H9 (cell line): ENCODE measurements around the gene SS18. TPM values are rescaled to one million over a fixed set of nuclear protein-coding genes. Genes with fewer than 3 reads are reported as not detected.

Source experiments
- DNase-seq: peaks from one replicate; pipeline ENCODE4 v3.0.0-alpha.2; 2017
- H2AFZ ChIP-seq: one replicate; pipeline ENCODE4 v1.6.1; 2013; ENCODE audit warnings: mild to moderate bottlenecking, low read length, control low read depth, moderate library complexity
- H2AK5ac ChIP-seq: 2 replicates; pipeline ENCODE4 v1.6.1; 2013; ENCODE audit warnings: low read length, control low read depth, mixed read lengths; ENCODE audit not compliant: insufficient read length
- H2BK120ac ChIP-seq: one replicate; pipeline ENCODE4 v1.6.1; 2013; ENCODE audit warnings: low read depth, mild to moderate bottlenecking, low read length, control low read depth, inconsistent platforms; ENCODE audit not compliant: poor library complexity, severe bottlenecking
- H2BK12ac ChIP-seq: 2 replicates; pipeline ENCODE4 v1.6.1; 2013; ENCODE audit warnings: low read length, control low read depth, mixed read lengths, low read depth; ENCODE audit not compliant: insufficient read length
- H2BK15ac ChIP-seq: 2 replicates; pipeline ENCODE4 v1.6.1; 2013; ENCODE audit warnings: low read depth, low read length, control low read depth
- H2BK20ac ChIP-seq: one replicate; pipeline ENCODE4 v1.6.1; 2013; ENCODE audit warnings: low read depth, mild to moderate bottlenecking, low read length, control low read depth, inconsistent platforms; ENCODE audit not compliant: poor library complexity, severe bottlenecking
- H2BK5ac ChIP-seq: 2 replicates; pipeline ENCODE4 v1.6.1; 2013; ENCODE audit warnings: low read length, control low read depth, mixed read lengths; ENCODE audit not compliant: insufficient read length
- H3K14ac ChIP-seq: 2 replicates; pipeline ENCODE4 v1.6.1; 2013; ENCODE audit warnings: low read length, control low read depth; ENCODE audit not compliant: insufficient read depth
- H3K18ac ChIP-seq: 2 replicates; pipeline ENCODE4 v1.6.1; 2013; ENCODE audit warnings: low read depth, mild to moderate bottlenecking, mixed read lengths, low read length, control low read depth; ENCODE audit not compliant: insufficient read length
- H3K23ac ChIP-seq: 2 replicates; pipeline ENCODE4 v1.6.1; 2013; ENCODE audit warnings: low read length, control low read depth, mixed read lengths, low read depth; ENCODE audit not compliant: insufficient read length
- H3K23me2 ChIP-seq: 2 replicates; pipeline ENCODE4 v1.6.1; 2013; ENCODE audit warnings: low read depth, mild to moderate bottlenecking, mixed read lengths, low read length, control low read depth; ENCODE audit not compliant: insufficient read length, poor library complexity, severe bottlenecking
- H3K27ac ChIP-seq: 2 replicates; pipeline ENCODE4 v1.5.1; 2013; ENCODE audit warnings: low read length, control low read depth, mixed read lengths, low read depth; ENCODE audit not compliant: insufficient read length
- H3K27me3 ChIP-seq: 2 replicates; pipeline ENCODE4 v1.6.1; 2013; ENCODE audit warnings: low read length, control low read depth, inconsistent platforms; ENCODE audit not compliant: insufficient read depth
- H3K4ac ChIP-seq: 2 replicates; pipeline ENCODE4 v1.6.1; 2013; ENCODE audit warnings: low read depth, mild to moderate bottlenecking, control low read depth, inconsistent platforms, low read length, moderate library complexity
- H3K4me1 ChIP-seq: 2 replicates; pipeline ENCODE4 v1.6.1; 2013; ENCODE audit warnings: low read length, control low read depth, inconsistent platforms; ENCODE audit not compliant: insufficient read depth
- H3K4me2 ChIP-seq: 2 replicates; pipeline ENCODE4 v1.6.1; 2013; ENCODE audit warnings: low read length, control low read depth, mixed read lengths; ENCODE audit not compliant: insufficient read length, insufficient read depth
- H3K56ac ChIP-seq: 2 replicates; pipeline ENCODE4 v1.6.1; 2013; ENCODE audit warnings: low read depth, mild to moderate bottlenecking, mixed read lengths, low read length, control low read depth; ENCODE audit not compliant: insufficient read length
- H3K79me1 ChIP-seq: 2 replicates; pipeline ENCODE4 v1.6.1; 2013; ENCODE audit warnings: low read depth, mild to moderate bottlenecking, moderate library complexity, low read length, control low read depth, inconsistent platforms; ENCODE audit not compliant: insufficient read depth, poor library complexity, severe bottlenecking
- H3K79me2 ChIP-seq: 2 replicates; pipeline ENCODE4 v1.6.1; 2013; ENCODE audit warnings: low read length, control low read depth, inconsistent platforms; ENCODE audit not compliant: insufficient read depth
- H3K9ac ChIP-seq: 2 replicates; pipeline ENCODE4 v1.6.1; 2013; ENCODE audit warnings: low read length, control low read depth, mixed read lengths; ENCODE audit not compliant: insufficient read length; ENCODE audit errors: extremely low read depth
- H3K9me3 ChIP-seq: one replicate; pipeline ENCODE4 v1.6.1; 2013; ENCODE audit warnings: low read depth, low read length, inconsistent platforms; ENCODE audit not compliant: control insufficient read depth
- H3T11ph ChIP-seq: one replicate; pipeline ENCODE4 v1.6.1; 2013; ENCODE audit warnings: mild to moderate bottlenecking, low read length, control low read depth, inconsistent platforms
- H4K20me1 ChIP-seq: one replicate; pipeline ENCODE4 v1.6.1; 2013; ENCODE audit not compliant: control insufficient read depth, insufficient read length, insufficient read depth
- H4K5ac ChIP-seq: 2 replicates; pipeline ENCODE4 v1.6.1; 2013; ENCODE audit warnings: low read depth, mild to moderate bottlenecking, mixed read lengths, low read length, control low read depth; ENCODE audit not compliant: insufficient read length
- H4K8ac ChIP-seq: replicated peaks from 2 replicates; pipeline ENCODE4 v1.6.1; 2013; ENCODE audit warnings: low read length, control low read depth, mixed read lengths, low read depth; ENCODE audit not compliant: insufficient read length
- H4K91ac ChIP-seq: 2 replicates; pipeline ENCODE4 v1.6.1; 2013; ENCODE audit warnings: low read depth, mild to moderate bottlenecking, moderate library complexity, mixed read lengths, low read length, control low read depth; ENCODE audit not compliant: insufficient read length
- H3K27ac Mint-ChIP-seq, 3 experiments: 2 replicates in 2 of 3; 3 replicates in 1 of 3; pipeline ENCODE4 v1.8.0; 2020 to 2021; ENCODE audit warnings: mixed read lengths in 3 of 3, mild to moderate bottlenecking in 1 of 3, moderate library complexity in 1 of 3
- H3K27me3 Mint-ChIP-seq: 2 replicates; pipeline ENCODE4 v1.8.0; 2021; ENCODE audit warnings: low read depth, mild to moderate bottlenecking, moderate library complexity, mixed read lengths
- H3K36me3 Mint-ChIP-seq, 3 experiments: 2 replicates in 2 of 3; 3 replicates in 1 of 3; pipeline ENCODE4 v1.8.0; 2020 to 2021; ENCODE audit warnings: low read depth in 3 of 3, mixed read lengths in 3 of 3; ENCODE audit not compliant: insufficient read depth in 1 of 3
- H3K4me1 Mint-ChIP-seq, 2 experiments: 2 replicates each; pipeline ENCODE4 v1.8.0; 2020; ENCODE audit warnings: mixed read lengths in 2 of 2
- H3K4me3 Mint-ChIP-seq, 2 experiments: 2 replicates in 1 of 2; 3 replicates in 1 of 2; pipeline ENCODE4 v1.8.0; 2020 to 2021; ENCODE audit warnings: mild to moderate bottlenecking in 2 of 2, mixed read lengths in 2 of 2, moderate library complexity in 1 of 2
- H3K9me3 Mint-ChIP-seq, 2 experiments: 2 replicates in 1 of 2; 3 replicates in 1 of 2; pipeline ENCODE4 v1.8.0; 2020; ENCODE audit warnings: mild to moderate bottlenecking in 2 of 2, mixed read lengths in 2 of 2, moderate library complexity in 1 of 2
- CTCF ChIP-seq: fragments of 200-600 bp; sonication (generic); conservative IDR thresholded peaks from 3 replicates; pipeline ENCODE4 v1.8.0; 2021; ENCODE audit warnings: antibody characterized with exemption, mild to moderate bottlenecking
- WGBS: extraction: QIAGEN DNeasy Blood & Tissue Kit; methylation state at CpG from one replicate; pipeline ENCODE4 v1.1.7; 2013; ENCODE audit warnings: missing lambda C conversion rate, low lambda C conversion rate, mixed read lengths; ENCODE audit not compliant: insufficient read length; ENCODE audit errors: extremely low coverage; 5-methylcytosine and 5-hydroxymethylcytosine counted together
- total RNA-seq: library from RNA; stranded (reverse); gene quantifications from 2 replicates; pipeline ENCODE4 v1.2.1, GENCODE V29; 2021

The SS18 gene
- total RNA-seq, 1 experiment from 2014 or later, result 87.9 TPM

GRCh38 chr18:26005950-26006349, 84.5 kb downstream of the SS18 start:
- no peak for DNase-seq
- H2BK120ac ChIP-seq, result no peak overlapping the region
- H3K14ac ChIP-seq, result no peak overlapping the region
- no peak overlapping the region for H3K23ac ChIP-seq
- no peak overlapping the region for H2AK5ac ChIP-seq
- no peak overlapping the region for H2BK5ac ChIP-seq
- H3K9me3 ChIP-seq, result no peaks in the 10 kb centered on the region
- no peaks in the 10 kb centered on the region for H3K79me1 ChIP-seq
- no peaks in the 10 kb centered on the region for H3K23me2 ChIP-seq
- no peak overlapping the region for H3K4me3 Mint-ChIP-seq
- no peak overlapping the region for H2AFZ ChIP-seq
- TF ChIP-seq CTCF, result no peak
- no peak overlapping the region for H3K27ac Mint-ChIP-seq
- H3K4ac ChIP-seq, result no peak overlapping the region
- H3K27ac ChIP-seq, result no peak overlapping the region
- no peaks in the 10 kb centered on the region; a peak in 1 of 7 replicates for H3K36me3 Mint-ChIP-seq
- no peaks in the 10 kb centered on the region for H4K20me1 ChIP-seq
- H3K18ac ChIP-seq, result no peak overlapping the region
- peaks cover 0 to 3% of the 10 kb centered on the region in 2 experiments; a peak in 2 of 4 replicates for H3K4me1 Mint-ChIP-seq
- no peak overlapping the region for H2BK15ac ChIP-seq
- no peak overlapping the region for H2BK12ac ChIP-seq
- WGBS, result no CpG with 5 or more reads among the region's 1 CpG
- H3K27me3 Mint-ChIP-seq, result no peaks in the 10 kb centered on the region
- no peak overlapping the region for H4K5ac ChIP-seq
- H3K27me3 ChIP-seq, result no peaks in the 10 kb centered on the region
- no peaks in the 10 kb centered on the region for H3K79me2 ChIP-seq
- H4K8ac ChIP-seq, result no peak overlapping the region
- no peak overlapping the region for H2BK20ac ChIP-seq
- H3K4me2 ChIP-seq, result no peak overlapping the region
- H3K9ac ChIP-seq, result no peak overlapping the region
- H3K56ac ChIP-seq, result no peak overlapping the region
- no peak overlapping the region for H3T11ph ChIP-seq
- H3K9me3 Mint-ChIP-seq, result no peaks in the 10 kb centered on the region
- H4K91ac ChIP-seq, result no peak overlapping the region
- no peaks in the 10 kb centered on the region for H3K4me1 ChIP-seq
